ENCODE results near the gene NR2C2.

GRCh38 chr3:14923476-14923875 lies 23.9 kb upstream of the NR2C2 start:
- no peak for TF ChIP-seq CTCF (IDR thresholded peaks at IDR 0.05; ENCODE audit: insufficient read depth, low read length, poor library complexity, severe bottlenecking)
- no peak for TF ChIP-seq EZH2phosphoT487 (conservative IDR thresholded peaks at IDR 0.05; ENCODE audit: low read length)
